OCI-LY3 (cell line): ENCODE data around the gene SLC10A1.

Source experiments
- EZH2phosphoT487 ChIP-seq: fragments of 200-600 bp; shearing (Covaris generic); IDR thresholded peaks from 2 replicates; pipeline ENCODE4 v1.6.1; 2018; ENCODE audit warnings: antibody characterized with exemption, mixed run types, low read depth
- TF ChIP-seq, protein P1 (sequence below): fragments of 200-600, 300-600 bp; sonication (generic); IDR thresholded peaks from 2 replicates; pipeline ENCODE4 v1.5.1; 2014; ENCODE audit warnings: antibody characterized with exemption, low read length, low read depth

DNA sequence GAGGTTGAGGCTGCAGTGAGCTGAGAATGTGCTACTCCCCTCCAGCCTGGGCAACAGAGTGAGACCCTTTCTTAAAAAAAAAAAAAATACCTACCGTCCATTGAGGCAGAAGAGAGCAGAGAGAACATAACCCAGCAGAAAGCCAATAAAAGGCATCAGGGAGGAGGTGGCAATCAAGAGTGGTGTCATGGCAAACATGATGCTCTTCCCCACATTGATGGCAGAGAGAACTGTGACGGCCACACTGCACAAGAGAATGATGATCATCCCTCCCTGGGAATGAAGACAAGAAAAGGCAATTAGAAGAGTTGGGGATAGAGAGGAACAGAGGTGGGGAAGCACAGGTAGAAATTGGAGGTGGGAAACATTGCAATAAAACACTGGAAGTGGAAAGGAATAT, 18.0 kb downstream of the SLC10A1 start:
- TF ChIP-seq, protein P1, sequence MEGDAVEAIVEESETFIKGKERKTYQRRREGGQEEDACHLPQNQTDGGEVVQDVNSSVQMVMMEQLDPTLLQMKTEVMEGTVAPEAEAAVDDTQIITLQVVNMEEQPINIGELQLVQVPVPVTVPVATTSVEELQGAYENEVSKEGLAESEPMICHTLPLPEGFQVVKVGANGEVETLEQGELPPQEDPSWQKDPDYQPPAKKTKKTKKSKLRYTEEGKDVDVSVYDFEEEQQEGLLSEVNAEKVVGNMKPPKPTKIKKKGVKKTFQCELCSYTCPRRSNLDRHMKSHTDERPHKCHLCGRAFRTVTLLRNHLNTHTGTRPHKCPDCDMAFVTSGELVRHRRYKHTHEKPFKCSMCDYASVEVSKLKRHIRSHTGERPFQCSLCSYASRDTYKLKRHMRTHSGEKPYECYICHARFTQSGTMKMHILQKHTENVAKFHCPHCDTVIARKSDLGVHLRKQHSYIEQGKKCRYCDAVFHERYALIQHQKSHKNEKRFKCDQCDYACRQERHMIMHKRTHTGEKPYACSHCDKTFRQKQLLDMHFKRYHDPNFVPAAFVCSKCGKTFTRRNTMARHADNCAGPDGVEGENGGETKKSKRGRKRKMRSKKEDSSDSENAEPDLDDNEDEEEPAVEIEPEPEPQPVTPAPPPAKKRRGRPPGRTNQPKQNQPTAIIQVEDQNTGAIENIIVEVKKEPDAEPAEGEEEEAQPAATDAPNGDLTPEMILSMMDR = no peak
- no peak for TF ChIP-seq EZH2phosphoT487
